Natural killer cell (primary cell): ENCODE data around the gene CACNA1B. TPM values are rescaled to one million over a fixed set of nuclear protein-coding genes. Genes with fewer than 3 reads are reported as not detected.
A peak's percentile ranks its signal among the peaks of the same experiment; 100 is the strongest.
"Not testable (repeated sequence)": the region's sequence is repeated elsewhere in the genome, so short reads cannot be mapped to it uniquely, and the experiment has no call there.

Experiments
- ATAC-seq, 3 donors: fragments of 150-1000 bp in 2 of 3; fragments of 200-7000 bp in 1 of 3; cut with Tn5 transposase; 1 replicate in 1 of 3; 2 replicates in 2 of 3; pipeline ENCODE4 v1.10.0; 2021; ENCODE audit warnings: mild to moderate bottlenecking in 2 of 3, moderate library complexity in 2 of 3
- DNase-seq, 2 donors: peaks; one replicate each; pipeline versions ENCODE4 v3.0.0 to v3.0.0-alpha.2; 2013 to 2021; ENCODE audit warnings: mixed read lengths in 1 of 2
- H3K27ac ChIP-seq: one replicate; pipeline ENCODE4 v1.5.1; 2013; ENCODE audit warnings: mild to moderate bottlenecking, low read length
- H3K27me3 ChIP-seq: one replicate; pipeline ENCODE4 v1.6.1; 2013; ENCODE audit warnings: low read length; ENCODE audit not compliant: control insufficient read depth, insufficient read depth
- H3K36me3 ChIP-seq: one replicate; pipeline ENCODE4 v1.6.1; 2013; ENCODE audit warnings: low read length; ENCODE audit not compliant: control insufficient read depth, insufficient read depth
- H3K4me1 ChIP-seq: one replicate; pipeline ENCODE4 v1.6.1; 2013; ENCODE audit warnings: low read length; ENCODE audit not compliant: control insufficient read depth, insufficient read depth
- H3K4me3 ChIP-seq: one replicate; pipeline ENCODE4 v1.5.1; 2013; ENCODE audit warnings: low read length
- H3K9me3 ChIP-seq: one replicate; pipeline ENCODE4 v1.6.1; 2013; ENCODE audit warnings: low read length; ENCODE audit not compliant: control insufficient read depth, insufficient read depth
- H3K27ac Mint-ChIP-seq, 2 donors: one replicate each; pipeline ENCODE4 v1.8.0; 2022; ENCODE audit warnings: mild to moderate bottlenecking in 2 of 2, mixed read lengths in 2 of 2, moderate library complexity in 1 of 2
- H3K27me3 Mint-ChIP-seq, 2 donors: one replicate each; pipeline ENCODE4 v1.8.0; 2022; ENCODE audit warnings: low read depth in 2 of 2, mixed read lengths in 2 of 2
- H3K36me3 Mint-ChIP-seq: one replicate; pipeline ENCODE4 v1.8.0; 2022; ENCODE audit warnings: mixed read lengths
- H3K4me1 Mint-ChIP-seq, 2 donors: one replicate each; pipeline ENCODE4 v1.8.0; 2022; ENCODE audit warnings: mixed read lengths in 2 of 2
- H3K4me3 Mint-ChIP-seq: one replicate; pipeline ENCODE4 v1.8.0; 2022; ENCODE audit warnings: mild to moderate bottlenecking, moderate library complexity, mixed read lengths
- H3K9me3 Mint-ChIP-seq, 2 donors: one replicate each; pipeline ENCODE4 v1.8.0; 2022; ENCODE audit warnings: mixed read lengths in 2 of 2
- CTCF ChIP-seq: fragments of 200-600 bp; IDR thresholded peaks from one replicate; pipeline ENCODE4 v1.8.0; 2022; ENCODE audit warnings: antibody characterized with exemption
- WGBS: methylation state at CpG from one replicate; pipeline ENCODE4 v1.1.7; 2013; ENCODE audit warnings: missing lambda C conversion rate; ENCODE audit not compliant: insufficient coverage; 5-methylcytosine and 5-hydroxymethylcytosine counted together
- intact Hi-C: fragments of 100-400 bp; cut with micrococcal nuclease; formaldehyde crosslinking; loops from one replicate; pipeline ENCODE4 v1.14.2; 2022
- total RNA-seq, 4 donors: library from RNA; stranded (reverse); fragments of 120-200 nt in 1 of 4; gene quantifications; one replicate each; pipeline versions ENCODE4 v1.2.3 to v1.2.4, GENCODE V29; 2013 to 2022

The CACNA1B gene
- total RNA-seq, 3 donors from 2014 or later (not counting 1 experiment from before 2014, with no cell fraction given): 0.07 TPM; not detected in 2

DNA sequence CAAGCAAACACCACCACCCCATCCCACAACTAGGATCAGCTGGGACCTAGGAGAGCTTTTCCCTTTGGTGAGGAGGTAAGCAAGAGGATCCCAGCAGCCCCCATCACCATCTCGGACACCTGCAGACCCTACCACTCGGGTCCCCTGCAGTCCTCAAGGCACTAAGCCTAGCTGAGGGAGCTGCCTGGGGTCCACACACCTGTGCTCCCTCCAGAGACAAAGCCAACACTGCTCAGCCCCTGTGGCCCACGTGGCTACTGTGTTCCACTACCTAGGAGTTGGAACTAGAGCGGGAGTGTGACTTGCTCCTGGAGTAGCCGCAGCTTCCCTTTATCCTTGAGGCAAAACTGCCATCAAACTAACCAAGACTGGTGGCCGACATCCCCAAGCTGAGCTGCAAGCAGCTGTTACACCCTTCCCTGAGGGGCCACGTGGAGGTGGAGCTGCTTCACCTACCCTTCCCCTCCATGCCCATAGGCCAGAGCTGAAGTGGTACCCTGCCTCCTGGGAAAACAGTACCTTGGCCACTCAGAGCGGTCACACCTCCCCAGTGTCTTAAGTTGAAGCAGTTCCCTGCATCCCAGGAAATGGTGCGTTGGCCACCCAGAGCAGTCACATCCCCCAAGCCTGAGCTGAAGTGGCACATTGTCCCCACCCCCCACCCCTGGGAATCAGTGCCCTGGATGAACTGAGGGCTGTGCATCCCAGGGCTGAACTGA is 205.5 kb downstream of the CACNA1B start:
- peaks cover 22% of the 10 kb centered on the region for H3K36me3 Mint-ChIP-seq
- ATAC-seq (no peak), DNase-seq (peak in 1 of 2 donors; percentile 5)
- Histone ChIP-seq H3K27me3 (peaks cover 2% of the 10 kb centered on the region), H3K27ac (no peak overlapping the region), H3K4me1 (no peaks in the 10 kb centered on the region), H3K36me3 (no peaks in the 10 kb centered on the region), H3K4me3 (no peak overlapping the region), H3K9me3 (peaks cover 5% of the 10 kb centered on the region)
- TF ChIP-seq CTCF: no peak
- no peak overlapping the region for H3K4me3 Mint-ChIP-seq
- intact Hi-C loops: no loop called here
- peaks cover 11 to 17% of the 10 kb centered on the region in 2 donors for H3K9me3 Mint-ChIP-seq
- peaks cover 25 to 33% of the 10 kb centered on the region in 2 donors for H3K27me3 Mint-ChIP-seq
- H3K4me1 Mint-ChIP-seq: no peaks in the 10 kb centered on the region
- no peak overlapping the region for H3K27ac Mint-ChIP-seq
- WGBS: 78% methylated on average over 9 of the region's 9 CpGs

- peaks cover 22% of the 10 kb centered on the region for H3K36me3 Mint-ChIP-seq
- no peak overlapping the region for H3K4me3 ChIP-seq
- peaks cover 5% of the 10 kb centered on the region for H3K9me3 ChIP-seq
- H3K4me1 ChIP-seq: no peaks in the 10 kb centered on the region
- H3K27ac ChIP-seq: no peak overlapping the region
- DNase-seq (no peak), ATAC-seq (no peak)
- peaks cover 22 to 35% of the 10 kb centered on the region in 2 donors for H3K27me3 Mint-ChIP-seq
- no peaks in the 10 kb centered on the region for H3K36me3 ChIP-seq
- no peak overlapping the region for H3K27ac Mint-ChIP-seq
- intact Hi-C loops: no loop called here
- no peak for TF ChIP-seq CTCF
- H3K27me3 ChIP-seq: peaks cover 2% of the 10 kb centered on the region
- no peak overlapping the region for H3K4me3 Mint-ChIP-seq
- WGBS: 72% methylated on average over 3 of the region's 3 CpGs
- peaks cover 11 to 17% of the 10 kb centered on the region in 2 donors for H3K9me3 Mint-ChIP-seq
- H3K4me1 Mint-ChIP-seq: no peaks in the 10 kb centered on the region
Measured at GRCh38 chr9:138083873-138084272, 206.3 kb downstream of the CACNA1B start.

- H3K9me3 ChIP-seq: peaks cover 5% of the 10 kb centered on the region
- Mint-ChIP-seq H3K27me3 (peaks cover 15 to 47% of the 10 kb centered on the region in 2 donors), H3K4me1 (no peaks in the 10 kb centered on the region), H3K4me3 (no peak overlapping the region), H3K36me3 (peaks cover 22% of the 10 kb centered on the region), H3K27ac (no peak overlapping the region), H3K9me3 (peaks cover 11 to 17% of the 10 kb centered on the region in 2 donors)
- DNase-seq (no peak), ATAC-seq (no peak)
- TF ChIP-seq CTCF: no peak
- no peak overlapping the region for H3K27ac ChIP-seq
- no peaks in the 10 kb centered on the region for H3K36me3 ChIP-seq
- WGBS: 100% methylated on average over 1 of the region's 4 CpGs
- intact Hi-C loops: no loop called here
- H3K4me1 ChIP-seq: no peaks in the 10 kb centered on the region
- H3K27me3 ChIP-seq: peaks cover 2% of the 10 kb centered on the region
- no peak overlapping the region for H3K4me3 ChIP-seq
Measured at GRCh38 chr9:138085568-138085967, 208.0 kb downstream of the CACNA1B start.

DNA sequence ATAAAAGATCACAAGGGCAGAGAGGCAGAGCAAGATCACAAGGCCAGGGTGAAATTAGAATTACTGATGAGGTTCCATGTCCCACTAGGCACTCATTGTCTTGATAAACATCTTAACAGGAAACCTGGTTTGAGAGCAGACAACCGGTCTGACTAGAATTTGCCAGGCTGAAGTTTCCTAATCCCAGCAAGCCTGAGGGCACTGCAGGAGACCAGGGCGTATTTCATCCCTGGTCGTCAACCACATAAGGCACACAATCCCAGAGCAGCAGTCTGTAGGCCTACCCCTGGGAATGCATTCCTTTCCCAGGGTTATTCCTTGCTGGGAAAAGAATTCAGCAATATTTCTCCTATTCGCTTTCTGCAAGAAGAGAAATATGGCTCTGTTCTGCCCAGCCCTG is 214.5 kb downstream of the CACNA1B start:
- H3K4me1 ChIP-seq, H3K27ac Mint-ChIP-seq, H3K9me3 ChIP-seq, H3K36me3 Mint-ChIP-seq, H3K4me3 Mint-ChIP-seq, DNase-seq, H3K27me3 ChIP-seq, H3K4me3 ChIP-seq, H3K27ac ChIP-seq, H3K9me3 Mint-ChIP-seq, ATAC-seq, intact Hi-C loops, H3K4me1 Mint-ChIP-seq, H3K36me3 ChIP-seq: not testable (repeated sequence)
- 66% methylated on average over 4 of the region's 4 CpGs for WGBS
- peaks cover 12 to 38% of the 10 kb centered on the region in 2 donors for H3K27me3 Mint-ChIP-seq
